Putamen (tissue), 1 donor: Measurements from ENCODE around the gene FLNB.

Source experiments
- DNase-seq: peaks from one replicate; pipeline ENCODE4 v3.0.0-alpha.2; 2016; ENCODE audit warnings: low spot score

The FLNB gene

GRCh38 chr3:58078610-58079009, 70.4 kb downstream of the FLNB start:
- no peak for DNase-seq

- no peak for DNase-seq
These were observed 71.6 kb downstream of the FLNB start for GRCh38 chr3:58079773-58080172.

- peak; percentile 16 for DNase-seq
These were observed 73.8 kb downstream of the FLNB start for GRCh38 chr3:58082047-58082446.

- DNase-seq, result no peak
These were observed 75.9 kb downstream of the FLNB start for GRCh38 chr3:58084166-58084565.

- no peak for DNase-seq
These were observed 76.7 kb downstream of the FLNB start for GRCh38 chr3:58084788-58085543.

GRCh38 chr3:58085616-58086015, 77.4 kb downstream of the FLNB start:
- no peak for DNase-seq

- no peak for DNase-seq
These were observed 80.3 kb downstream of the FLNB start for GRCh38 chr3:58088501-58088900.

GRCh38 chr3:58090351-58090750, 82.1 kb downstream of the FLNB start:
- no peak for DNase-seq

- no peak for DNase-seq
These were observed 84.3 kb downstream of the FLNB start for GRCh38 chr3:58092521-58092920.

- DNase-seq, result peak; percentile 21
These were observed 85.5 kb downstream of the FLNB start for GRCh38 chr3:58093574-58094195.

GRCh38 chr3:58094657-58095056, 86.4 kb downstream of the FLNB start:
- DNase-seq, result no peak

GRCh38 chr3:58095603-58096138, 87.4 kb downstream of the FLNB start:
- no peak for DNase-seq

GRCh38 chr3:58098531-58098930, 90.3 kb downstream of the FLNB start:
- DNase-seq, result peak; percentile 37

GRCh38 chr3:58099865-58100264, 91.6 kb downstream of the FLNB start:
- DNase-seq, result no peak

- peak; percentile 30 for DNase-seq
These were observed 93.5 kb downstream of the FLNB start for GRCh38 chr3:58101499-58102389.

- DNase-seq, result no peak
These were observed 94.1 kb downstream of the FLNB start for GRCh38 chr3:58102390-58102750.

- DNase-seq, result no peak
These were observed 94.8 kb downstream of the FLNB start for GRCh38 chr3:58102976-58103451.

GRCh38 chr3:58104151-58104550, 95.9 kb downstream of the FLNB start:
- DNase-seq, result no peak

GRCh38 chr3:58104712-58105111, 96.5 kb downstream of the FLNB start:
- DNase-seq, result no peak

- DNase-seq, result no peak
These were observed 97.0 kb downstream of the FLNB start for GRCh38 chr3:58105196-58105595.

GRCh38 chr3:58106061-58106460, 97.8 kb downstream of the FLNB start:
- no peak for DNase-seq

- DNase-seq, result no peak
These were observed 98.4 kb downstream of the FLNB start for GRCh38 chr3:58106640-58107039.
